GM10248 (cell line): ENCODE results near the gene CISD1.

ENCODE experiments used
- CTCF ChIA-PET: fragments of 300-600 bp; sonication (Branson Sonifier 250); formaldehyde crosslinking; extraction: SDS; loops from one replicate; lab custom pipeline; 2021; ENCODE audit warnings: antibody characterized with exemption; lab: Yijun Ruan, JAX
- POLR2A ChIA-PET: fragments of 350-650 bp; sonication (Branson Sonifier 250); formaldehyde crosslinking; extraction: SDS; loops from one replicate; lab custom pipeline; 2020; ENCODE audit warnings: antibody characterized with exemption; lab: Yijun Ruan, JAX
- DNase-seq: peaks from one replicate; pipeline ENCODE4 v3.0.0; 2012; ENCODE audit errors: extremely low spot score
- TF ChIP-seq, protein P1 (sequence below): IDR thresholded peaks from 2 replicates; pipeline ENCODE4 v1.5.1; 2012; ENCODE audit warnings: mild to moderate bottlenecking, low read depth; ENCODE audit errors: extremely low read depth, missing control alignments, control extremely low read depth

The CISD1 gene

DNA sequence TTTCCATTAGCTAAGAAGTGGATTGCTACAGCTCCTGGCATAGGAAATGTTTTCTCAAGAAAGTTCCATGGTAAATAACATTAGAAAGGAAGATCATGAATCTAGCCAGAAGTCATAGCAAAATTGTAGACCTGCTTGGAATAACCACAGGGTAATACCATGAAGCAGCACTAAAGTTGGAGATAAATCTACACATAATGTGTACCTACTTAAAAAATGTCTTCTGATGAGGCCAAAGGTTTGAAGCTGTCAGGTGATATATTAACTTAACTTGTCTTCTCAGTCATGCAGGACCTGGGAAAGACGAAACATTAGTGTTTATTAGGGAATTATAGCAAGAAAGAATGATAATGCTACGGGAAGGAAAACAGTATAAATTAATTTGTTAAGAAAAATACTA lies 6.3 kb downstream of the CISD1 start:
- ChIA-PET CTCF (interaction anchor here (0.7 to 3.3 kb wide), 4 partner anchors 17 to 110 kb away, joined by 3 to 11 read pairs (median 6); partner anchors contain the start of gene TFAM), POLR2A (no interaction called here)

DNA sequence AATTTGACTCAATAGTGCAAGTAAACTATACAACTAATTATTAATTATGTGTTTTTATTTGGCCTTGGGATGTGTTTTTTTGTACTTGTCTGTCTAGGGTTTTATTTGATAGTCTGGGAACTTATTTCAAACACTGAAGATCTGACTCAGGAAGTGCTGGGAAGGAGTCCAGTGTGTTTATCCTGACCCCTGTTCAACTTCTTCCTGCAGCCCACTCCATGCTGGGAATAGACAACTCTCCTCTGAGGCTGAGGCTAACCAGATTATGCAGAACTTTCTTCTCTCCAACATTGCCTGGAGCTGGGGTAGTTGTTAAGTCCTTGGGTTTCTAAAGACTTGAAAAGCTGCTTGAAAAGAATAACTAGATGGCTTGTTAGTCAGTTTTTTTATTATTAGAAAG lies 6.9 kb downstream of the CISD1 start:
- ChIA-PET CTCF (interaction anchor here (0.7 to 3.3 kb wide), 5 partner anchors 16 to 109 kb away, joined by 3 to 11 read pairs (median 3); partner anchors contain the start of gene TFAM), POLR2A (no interaction called here)
- TF ChIP-seq, protein P1, sequence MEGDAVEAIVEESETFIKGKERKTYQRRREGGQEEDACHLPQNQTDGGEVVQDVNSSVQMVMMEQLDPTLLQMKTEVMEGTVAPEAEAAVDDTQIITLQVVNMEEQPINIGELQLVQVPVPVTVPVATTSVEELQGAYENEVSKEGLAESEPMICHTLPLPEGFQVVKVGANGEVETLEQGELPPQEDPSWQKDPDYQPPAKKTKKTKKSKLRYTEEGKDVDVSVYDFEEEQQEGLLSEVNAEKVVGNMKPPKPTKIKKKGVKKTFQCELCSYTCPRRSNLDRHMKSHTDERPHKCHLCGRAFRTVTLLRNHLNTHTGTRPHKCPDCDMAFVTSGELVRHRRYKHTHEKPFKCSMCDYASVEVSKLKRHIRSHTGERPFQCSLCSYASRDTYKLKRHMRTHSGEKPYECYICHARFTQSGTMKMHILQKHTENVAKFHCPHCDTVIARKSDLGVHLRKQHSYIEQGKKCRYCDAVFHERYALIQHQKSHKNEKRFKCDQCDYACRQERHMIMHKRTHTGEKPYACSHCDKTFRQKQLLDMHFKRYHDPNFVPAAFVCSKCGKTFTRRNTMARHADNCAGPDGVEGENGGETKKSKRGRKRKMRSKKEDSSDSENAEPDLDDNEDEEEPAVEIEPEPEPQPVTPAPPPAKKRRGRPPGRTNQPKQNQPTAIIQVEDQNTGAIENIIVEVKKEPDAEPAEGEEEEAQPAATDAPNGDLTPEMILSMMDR = no peak
- no peak for DNase-seq

More for the DNA sequence above, 6.3 kb downstream of the CISD1 start:
- TF ChIP-seq, protein P1 = no peak
- no peak for DNase-seq

DNA sequence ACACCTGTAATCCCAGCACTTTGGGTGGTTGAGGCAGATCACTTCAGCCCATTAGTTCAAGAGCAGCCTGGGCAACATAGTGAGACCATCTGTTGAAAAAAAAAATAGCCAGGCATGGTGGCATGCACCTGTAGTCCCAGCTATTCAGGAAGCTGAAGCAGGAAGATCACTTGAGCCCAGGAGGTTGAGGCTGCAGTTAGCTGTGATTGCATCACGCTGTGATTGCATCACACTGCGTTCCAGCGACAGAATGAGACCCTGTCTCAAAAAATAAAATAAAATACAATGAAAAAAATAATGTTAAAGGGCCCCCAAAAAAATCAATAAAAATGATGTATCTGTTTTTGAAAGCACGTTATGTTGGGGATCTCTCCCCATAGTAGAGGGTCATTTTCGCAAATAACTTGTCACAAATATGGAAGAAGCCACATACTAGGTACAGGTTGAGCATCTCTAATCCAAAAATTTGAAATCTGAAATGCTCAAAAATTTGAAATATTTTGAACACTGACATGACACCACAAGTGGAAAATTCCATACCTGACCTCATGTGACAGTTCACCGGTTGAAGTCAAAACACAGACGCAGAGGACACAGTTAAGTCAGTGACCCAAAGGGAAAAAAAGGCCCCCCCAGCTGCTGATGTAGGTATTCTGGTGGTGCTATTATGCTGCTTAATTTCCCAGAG lies 9.5 kb downstream of the CISD1 start:
- ChIA-PET CTCF (interaction anchor here (1.9 to 3.3 kb wide), 3 partner anchors 10 to 21 kb away, joined by 8 to 11 read pairs (median 9); partner anchors contain the start of genes CISD1 and IPMK), POLR2A (no interaction called here)
- no peak for DNase-seq
- TF ChIP-seq, protein P1 = no peak

DNA sequence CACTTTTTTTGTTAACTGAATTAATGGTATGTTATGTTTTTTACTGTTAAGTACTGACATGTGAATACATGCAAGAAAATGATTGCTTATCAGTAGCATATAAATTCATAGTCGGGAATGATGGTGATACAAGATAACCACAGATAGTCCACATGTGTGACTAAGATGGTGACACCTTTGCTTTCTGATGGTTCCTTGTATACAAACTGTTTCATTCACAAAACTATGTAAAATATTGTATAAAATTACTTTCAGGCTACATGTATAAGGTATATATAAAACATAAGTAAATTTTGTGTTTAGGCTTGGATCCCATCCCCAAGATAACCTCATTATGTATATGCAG lies 10.0 kb downstream of the CISD1 start:
- ChIA-PET POLR2A (no interaction called here), CTCF (no interaction called here)
- DNase-seq = no peak
- TF ChIP-seq, protein P1 = no peak

DNA sequence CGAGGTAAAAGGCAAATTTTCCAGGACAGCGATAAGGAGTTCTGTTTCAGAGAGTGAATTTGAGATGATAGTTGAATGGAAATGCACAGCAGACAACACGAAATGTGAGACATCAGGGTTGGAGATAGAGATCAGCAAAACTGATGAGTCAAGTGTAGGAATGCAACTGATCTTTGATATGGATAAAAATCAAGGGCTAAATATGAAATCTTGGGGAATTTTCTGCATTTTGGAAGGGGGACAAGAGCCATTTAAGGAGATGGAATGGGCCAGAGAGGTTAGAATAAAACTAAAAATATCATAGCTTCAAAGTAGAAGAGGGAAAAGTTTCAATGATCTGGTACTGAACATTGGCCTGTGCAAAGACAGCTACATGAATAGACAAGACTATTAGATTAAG lies 11.5 kb downstream of the CISD1 start:
- POLR2A ChIA-PET = no interaction called here
- DNase-seq = no peak
- TF ChIP-seq, protein P1 = no peak
- CTCF ChIA-PET = interaction anchor here (0.8 to 2.1 kb wide), 4 partner anchors 9 to 103 kb away, joined by 3 to 14 read pairs (median 4); partner anchors contain the start of gene CISD1

DNA sequence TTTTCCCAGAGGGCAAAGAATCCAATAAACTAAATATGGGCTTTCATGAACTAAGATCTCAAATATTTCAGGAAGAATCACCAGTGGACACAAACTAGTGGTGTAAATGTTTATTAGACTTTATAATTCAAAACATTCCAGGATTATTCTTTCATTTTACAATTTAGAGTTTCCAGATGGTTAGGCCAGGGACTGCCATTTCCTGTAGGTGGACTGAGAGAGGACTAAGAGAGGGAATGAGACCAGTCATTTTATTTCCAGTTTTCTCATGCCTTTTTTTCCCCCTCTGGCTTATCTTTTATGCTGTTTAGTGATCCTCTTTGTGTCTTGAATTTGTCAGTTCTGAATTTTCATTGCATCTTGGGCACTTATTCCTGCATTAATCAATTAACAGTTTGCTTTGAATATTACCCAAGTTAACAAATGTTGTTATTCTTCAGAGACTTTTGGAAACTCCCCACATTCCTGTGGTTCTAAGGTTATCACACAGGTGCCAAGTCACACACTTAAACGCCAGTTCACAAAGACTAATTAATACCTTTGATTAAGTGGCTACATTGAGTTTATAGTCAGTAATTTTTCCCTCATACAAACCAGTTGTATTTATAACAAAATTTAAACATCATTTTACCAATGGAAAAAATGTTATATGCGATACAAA lies 12.3 kb downstream of the CISD1 start:
- ChIA-PET CTCF (interaction anchor here (0.8 to 2.1 kb wide), 4 partner anchors 9 to 104 kb away, joined by 3 to 14 read pairs (median 4); partner anchors contain the start of gene CISD1), POLR2A (no interaction called here)
- TF ChIP-seq, protein P1 = no peak
- no peak for DNase-seq
